HuH-7 (cell line): Measurements from ENCODE around the gene TP53AIP1.
"Not testable (repeated sequence)": the region's sequence is repeated elsewhere in the genome, so short reads cannot be mapped to it uniquely, and the experiment has no call there.

Experiments used
- DNase-seq: peaks from one replicate; pipeline ENCODE4 v3.0.0; 2011; ENCODE audit warnings: low spot score

The TP53AIP1 gene

GRCh38 chr11:128925250-128925600 lies 17.4 kb downstream of the TP53AIP1 start:
- no peak for DNase-seq

- DNase-seq = no peak
Observed at GRCh38 chr11:128924510-128925249, 18.0 kb downstream of the TP53AIP1 start.

- no peak for DNase-seq
Observed at GRCh38 chr11:128924104-128924503, 18.6 kb downstream of the TP53AIP1 start.

GRCh38 chr11:128921793-128922192 lies 20.9 kb downstream of the TP53AIP1 start:
- no peak for DNase-seq

GRCh38 chr11:128920666-128921065 lies 22.0 kb downstream of the TP53AIP1 start:
- no peak for DNase-seq

GRCh38 chr11:128919635-128920034 lies 23.0 kb downstream of the TP53AIP1 start:
- DNase-seq = not testable (repeated sequence)

GRCh38 chr11:128919216-128919615 lies 23.5 kb downstream of the TP53AIP1 start:
- DNase-seq = no peak

- no peak for DNase-seq
Observed at GRCh38 chr11:128917144-128917724, 25.4 kb downstream of the TP53AIP1 start.

- no peak for DNase-seq
Observed at GRCh38 chr11:128916681-128917080, 26.0 kb downstream of the TP53AIP1 start.

GRCh38 chr11:128916037-128916572 lies 26.6 kb downstream of the TP53AIP1 start:
- DNase-seq = no peak

- no peak for DNase-seq
Observed at GRCh38 chr11:128915149-128915521, 27.5 kb downstream of the TP53AIP1 start.

- DNase-seq = no peak
Observed at GRCh38 chr11:128914216-128915148, 28.2 kb downstream of the TP53AIP1 start.

GRCh38 chr11:128913806-128914205 lies 28.9 kb downstream of the TP53AIP1 start:
- no peak for DNase-seq

GRCh38 chr11:128911701-128912100 lies 31.0 kb downstream of the TP53AIP1 start:
- DNase-seq = no peak

GRCh38 chr11:128911239-128911638 lies 31.4 kb downstream of the TP53AIP1 start:
- DNase-seq = no peak

- no peak for DNase-seq
Observed at GRCh38 chr11:128910576-128910975, 32.1 kb downstream of the TP53AIP1 start.

- DNase-seq = no peak
Observed at GRCh38 chr11:128909438-128910125, 33.1 kb downstream of the TP53AIP1 start.

- no peak for DNase-seq
Observed at GRCh38 chr11:128908391-128909246, 34.1 kb downstream of the TP53AIP1 start.

- DNase-seq = no peak
Observed at GRCh38 chr11:128907585-128907984, 35.1 kb downstream of the TP53AIP1 start.

- DNase-seq = no peak
Observed at GRCh38 chr11:128906185-128907050, 36.3 kb downstream of the TP53AIP1 start.
